HFF-Myc (cell line): ENCODE data around the gene THBD.

Experiments
- DNase-seq: peaks from one replicate; pipeline ENCODE4 v3.0.0-alpha.2; 2011; ENCODE audit warnings: low read depth; ENCODE audit errors: extremely low read depth
- H3K4me3 ChIP-seq: replicated peaks from 2 replicates; pipeline ENCODE4 v1.5.1; 2011; ENCODE audit warnings: low read depth, mild to moderate bottlenecking, control low read depth, low read length
- TF ChIP-seq, protein P1 (sequence below): IDR thresholded peaks from 2 replicates; pipeline ENCODE4 v1.5.1; 2012; ENCODE audit warnings: mild to moderate bottlenecking, low read depth, low read length, control low read depth; ENCODE audit errors: missing control alignments

The THBD gene

GRCh38 chr20:23071996-23072395 lies 22.5 kb upstream of the THBD start:
- no peak overlapping the region for H3K4me3 ChIP-seq
- TF ChIP-seq, protein P1, sequence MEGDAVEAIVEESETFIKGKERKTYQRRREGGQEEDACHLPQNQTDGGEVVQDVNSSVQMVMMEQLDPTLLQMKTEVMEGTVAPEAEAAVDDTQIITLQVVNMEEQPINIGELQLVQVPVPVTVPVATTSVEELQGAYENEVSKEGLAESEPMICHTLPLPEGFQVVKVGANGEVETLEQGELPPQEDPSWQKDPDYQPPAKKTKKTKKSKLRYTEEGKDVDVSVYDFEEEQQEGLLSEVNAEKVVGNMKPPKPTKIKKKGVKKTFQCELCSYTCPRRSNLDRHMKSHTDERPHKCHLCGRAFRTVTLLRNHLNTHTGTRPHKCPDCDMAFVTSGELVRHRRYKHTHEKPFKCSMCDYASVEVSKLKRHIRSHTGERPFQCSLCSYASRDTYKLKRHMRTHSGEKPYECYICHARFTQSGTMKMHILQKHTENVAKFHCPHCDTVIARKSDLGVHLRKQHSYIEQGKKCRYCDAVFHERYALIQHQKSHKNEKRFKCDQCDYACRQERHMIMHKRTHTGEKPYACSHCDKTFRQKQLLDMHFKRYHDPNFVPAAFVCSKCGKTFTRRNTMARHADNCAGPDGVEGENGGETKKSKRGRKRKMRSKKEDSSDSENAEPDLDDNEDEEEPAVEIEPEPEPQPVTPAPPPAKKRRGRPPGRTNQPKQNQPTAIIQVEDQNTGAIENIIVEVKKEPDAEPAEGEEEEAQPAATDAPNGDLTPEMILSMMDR, result no peak
- no peak for DNase-seq

DNA sequence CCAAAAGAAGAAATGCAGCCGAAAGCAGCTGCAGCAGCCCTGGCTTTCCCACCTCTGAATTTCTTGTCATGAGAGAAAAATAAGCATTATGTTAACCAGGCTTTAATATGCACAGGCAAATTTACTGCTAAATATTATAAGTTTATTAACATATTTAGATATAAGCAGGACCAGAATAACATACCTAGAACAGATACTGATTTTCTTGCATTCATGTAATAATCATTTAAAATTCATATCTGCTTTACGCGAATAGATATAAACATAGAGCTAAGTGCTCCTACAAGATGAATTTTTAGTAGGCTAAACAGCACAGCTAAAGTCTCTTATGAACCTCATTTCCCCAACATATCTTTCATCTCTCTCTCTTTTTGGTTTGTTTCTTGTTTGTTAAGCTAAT lies 21.9 kb upstream of the THBD start:
- TF ChIP-seq, protein P1, result no peak
- no peak for DNase-seq
- H3K4me3 ChIP-seq, result no peak overlapping the region

DNA sequence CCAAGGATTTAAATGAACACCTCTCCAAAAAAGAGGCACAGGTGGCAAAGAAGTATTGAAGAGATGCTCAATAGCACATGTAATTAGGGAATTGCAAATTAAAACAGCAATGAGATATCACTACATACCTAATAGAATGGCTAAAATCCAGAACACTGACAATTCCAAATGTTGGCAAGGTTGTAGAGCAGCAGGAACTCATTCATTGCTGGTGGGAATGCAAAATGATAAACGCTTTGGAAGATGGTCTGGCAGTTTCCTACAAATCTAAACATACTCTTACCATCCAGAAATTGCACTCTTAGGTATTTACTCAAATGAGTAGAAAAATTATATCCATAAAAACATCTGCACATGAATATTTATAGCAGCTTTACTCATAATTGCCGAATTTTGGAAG lies 19.6 kb upstream of the THBD start:
- TF ChIP-seq, protein P1, result no peak
- DNase-seq, result no peak
- H3K4me3 ChIP-seq, result no peak overlapping the region

GRCh38 chr20:23068283-23068682 lies 18.8 kb upstream of the THBD start:
- TF ChIP-seq, protein P1, result no peak
- H3K4me3 ChIP-seq, result no peak overlapping the region
- DNase-seq, result no peak

DNA sequence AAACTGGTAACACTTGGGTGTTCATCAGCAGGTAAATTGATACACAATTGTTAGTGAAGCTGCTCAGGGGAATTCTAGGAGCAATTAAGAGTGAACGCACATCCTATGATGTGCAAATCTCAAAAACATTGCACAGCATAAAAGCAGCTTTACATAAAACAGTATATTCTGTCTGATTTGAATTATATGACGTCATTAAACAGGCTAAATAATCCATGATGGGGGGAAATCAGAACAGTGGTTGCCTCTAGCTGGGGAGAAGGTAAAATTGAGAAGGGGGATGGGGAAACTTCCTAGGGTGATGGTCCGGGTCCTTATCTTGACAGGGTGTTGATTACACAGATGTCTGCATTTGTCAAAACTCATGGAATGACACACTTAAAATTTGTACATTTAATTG lies 17.3 kb upstream of the THBD start:
- DNase-seq, result no peak
- TF ChIP-seq, protein P1, result no peak
- no peak overlapping the region for H3K4me3 ChIP-seq

DNA sequence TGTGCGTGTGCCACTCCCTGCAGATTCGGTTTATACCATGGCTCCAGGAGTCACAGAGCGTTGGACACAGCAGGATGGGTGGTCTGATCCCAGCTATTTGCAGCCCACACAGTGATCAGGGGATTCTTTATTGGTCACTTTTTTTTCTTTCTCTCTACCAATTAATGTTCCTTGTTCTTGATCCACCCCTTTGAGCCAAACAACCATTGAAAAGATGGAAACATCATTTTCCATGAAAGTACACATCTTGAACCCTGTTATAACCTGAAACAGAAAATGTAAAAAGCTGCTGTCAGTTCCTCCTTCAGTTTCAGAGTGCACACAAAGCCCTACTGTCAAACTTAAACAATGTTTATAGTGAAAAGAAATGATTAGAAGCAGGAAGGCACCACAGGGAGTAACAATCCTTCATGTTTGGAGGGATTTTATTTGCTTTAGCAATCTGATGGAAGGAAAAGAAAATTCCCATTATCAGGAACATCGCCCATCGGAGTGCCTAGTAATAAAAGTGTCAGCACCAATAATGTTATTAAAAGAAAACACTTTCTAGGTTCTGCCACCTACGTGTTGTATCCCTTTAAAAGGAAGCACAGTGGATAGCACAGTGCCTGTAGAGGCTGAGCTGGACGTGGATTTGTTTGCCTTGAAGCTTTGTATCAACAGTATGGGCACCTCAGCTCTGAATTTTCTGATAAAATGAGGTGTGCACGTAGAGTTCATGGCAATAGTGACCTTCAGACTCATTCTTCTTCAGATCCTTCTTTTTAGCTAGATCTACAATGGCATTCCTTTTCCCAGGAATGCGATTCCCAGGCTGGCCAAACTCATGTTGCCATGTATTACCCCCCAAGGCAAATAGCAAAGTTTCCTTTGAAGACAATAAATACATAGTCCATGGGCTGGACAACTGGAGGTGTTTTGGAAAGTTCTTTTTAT lies 16.1 kb upstream of the THBD start:
- TF ChIP-seq, protein P1, result no peak
- no peak for DNase-seq
- no peak overlapping the region for H3K4me3 ChIP-seq
